GM12891 (cell line): Measurements from ENCODE around the gene ROGDI.
A peak's percentile ranks its signal among the peaks of the same experiment; 100 is the strongest.

Experiments
- POLR2A ChIP-seq: IDR thresholded peaks from 2 replicates; pipeline ENCODE4 v1.6.1; 2011; ENCODE audit warnings: low read depth, low read length, control low read depth
- POLR2AphosphoS5 ChIP-seq: IDR thresholded peaks from 2 replicates; pipeline ENCODE4 v1.6.1; 2011; ENCODE audit warnings: low read depth, low read length, control low read depth
- POU2F2 ChIP-seq: IDR thresholded peaks from 2 replicates; pipeline ENCODE4 v1.6.1; 2011; ENCODE audit warnings: low read depth, mild to moderate bottlenecking, control low read depth, low read length, moderate library complexity
- SPI1 ChIP-seq: IDR thresholded peaks from 2 replicates; pipeline ENCODE4 v1.6.1; 2011; ENCODE audit warnings: low read depth, low read length, control low read depth
- TAF1 ChIP-seq: IDR thresholded peaks from 2 replicates; pipeline ENCODE4 v1.6.1; 2011; ENCODE audit warnings: low read depth, low read length, control low read depth

GRCh38 chr16:4846901-4847773, 44.7 kb upstream of the ROGDI start, which contains the start of the genes GLYR1 and UBN1:
- TF ChIP-seq POLR2AphosphoS5 = peak; percentile 81
- peak; percentile 89 for TF ChIP-seq TAF1
- peak; percentile 71; the same call in 1 of the 2 replicates for TF ChIP-seq POLR2A
- TF ChIP-seq SPI1 = no peak
- 0 out of 2 replicates have a peak, but pooled peaks have one; percentile 42 for TF ChIP-seq POU2F2
